Activated naive CD8-positive, alpha-beta T cell treated with anti-CD3 and anti-CD28 coated beads for 36 hours (primary cell): ENCODE measurements around the gene PLXNB2. TPM values are rescaled to one million over a fixed set of nuclear protein-coding genes. Genes with fewer than 3 reads are reported as not detected.
"Not testable (repeated sequence)": the region's sequence is repeated elsewhere in the genome, so short reads cannot be mapped to it uniquely, and the experiment has no call there.

ENCODE experiments used
- DNase-seq: peaks from one replicate; pipeline ENCODE4 v3.0.0; 2021
- H3K27ac Mint-ChIP-seq: one replicate; pipeline ENCODE4 v1.8.0; 2022; ENCODE audit warnings: mild to moderate bottlenecking, moderate library complexity, mixed read lengths
- H3K27me3 Mint-ChIP-seq: one replicate; pipeline ENCODE4 v1.8.0; 2022; ENCODE audit warnings: mild to moderate bottlenecking, mixed read lengths
- H3K36me3 Mint-ChIP-seq: one replicate; pipeline ENCODE4 v1.8.0; 2021; ENCODE audit warnings: mild to moderate bottlenecking, mixed read lengths
- H3K4me1 Mint-ChIP-seq: one replicate; pipeline ENCODE4 v1.8.0; 2021; ENCODE audit warnings: mixed read lengths
- H3K4me3 Mint-ChIP-seq: one replicate; pipeline ENCODE4 v1.8.0; 2022; ENCODE audit warnings: mild to moderate bottlenecking, moderate library complexity, mixed read lengths
- H3K9me3 Mint-ChIP-seq: one replicate; pipeline ENCODE4 v1.8.0; 2022; ENCODE audit warnings: mixed read lengths
- total RNA-seq, 2 experiments: library from RNA; stranded (reverse); gene quantifications; one replicate each; pipeline ENCODE4 v1.2.3, GENCODE V29; 2021

PLXNB2 gene
- total RNA-seq, 2 experiments from 2014 or later: 16.1 to 16.8 TPM

DNA sequence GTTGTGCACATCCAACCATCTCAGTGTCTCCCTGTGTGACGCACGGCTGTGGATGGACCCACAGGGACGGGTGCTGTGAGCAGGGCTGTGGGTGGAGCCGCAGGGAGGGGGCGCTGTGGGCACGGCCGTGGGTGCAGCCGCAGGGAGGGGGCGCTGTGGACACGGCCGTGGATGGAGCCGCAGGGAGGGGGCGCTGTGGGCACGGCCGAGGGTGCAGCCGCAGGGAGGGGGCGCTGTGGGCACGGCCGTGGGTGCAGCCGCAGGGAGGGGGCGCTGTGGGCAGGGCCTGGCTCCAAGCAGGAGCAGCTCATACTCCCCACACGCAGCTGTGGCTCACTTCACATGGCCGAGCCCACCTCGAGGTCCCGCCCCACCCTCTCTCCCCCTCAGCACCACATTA, 31.3 kb downstream of the PLXNB2 start:
- H3K4me1 Mint-ChIP-seq: peaks cover 2% of the 10 kb centered on the region
- H3K4me3 Mint-ChIP-seq: no peak overlapping the region
- H3K9me3 Mint-ChIP-seq: no peaks in the 10 kb centered on the region
- H3K27me3 Mint-ChIP-seq: peaks cover 15% of the 10 kb centered on the region
- peak; percentile 63 for DNase-seq
- H3K27ac Mint-ChIP-seq: no peak overlapping the region
- H3K36me3 Mint-ChIP-seq: peaks cover 3% of the 10 kb centered on the region

DNA sequence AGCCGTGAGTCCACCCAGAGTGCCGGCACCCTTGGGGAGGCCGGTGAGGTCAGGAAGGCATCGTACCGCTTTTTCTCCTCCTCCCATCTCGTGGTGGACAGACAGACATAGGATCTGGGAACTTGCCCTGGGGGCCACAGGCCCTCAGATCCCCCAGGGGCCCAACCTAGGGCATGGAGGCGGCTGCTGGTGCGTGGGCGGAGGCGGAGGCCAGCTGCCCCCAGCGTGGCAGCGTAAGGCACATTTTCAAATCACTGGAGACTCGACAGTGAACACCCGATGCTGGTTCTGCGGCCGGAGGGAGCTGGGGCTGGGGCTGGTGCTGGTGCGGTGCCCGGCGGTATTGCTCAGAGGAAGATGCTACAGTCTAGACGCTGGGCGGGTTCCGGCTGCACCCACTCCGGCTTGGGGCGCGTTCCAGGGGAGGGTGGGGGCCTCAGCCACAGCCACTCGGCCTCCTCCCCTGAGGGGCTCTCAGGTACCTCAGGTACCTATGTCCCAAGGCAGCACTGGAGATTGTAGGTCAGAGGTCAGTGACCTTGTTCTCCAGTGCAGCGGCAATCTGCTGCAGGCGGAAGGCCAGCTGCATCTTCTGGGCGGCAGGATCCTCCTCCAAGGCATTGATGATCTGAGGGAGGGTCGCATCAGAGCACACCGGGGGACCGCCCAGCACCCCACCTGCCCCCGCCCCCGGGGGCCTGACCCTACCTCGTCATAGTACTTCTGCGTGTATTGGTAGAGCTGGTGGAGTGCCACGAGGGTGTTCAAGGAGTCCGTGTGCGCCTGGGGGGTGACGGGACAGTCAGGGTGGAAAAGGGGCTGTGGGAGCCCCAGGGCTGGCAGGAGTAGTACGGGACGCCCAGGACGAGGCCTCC, 32.0 kb downstream of the PLXNB2 start:
- no peak overlapping the region for H3K4me3 Mint-ChIP-seq
- no peak for DNase-seq
- H3K27ac Mint-ChIP-seq: no peak overlapping the region
- H3K36me3 Mint-ChIP-seq: peaks cover 2% of the 10 kb centered on the region
- H3K4me1 Mint-ChIP-seq: peaks cover 2% of the 10 kb centered on the region
- no peaks in the 10 kb centered on the region for H3K9me3 Mint-ChIP-seq
- peaks cover 16% of the 10 kb centered on the region for H3K27me3 Mint-ChIP-seq

DNA sequence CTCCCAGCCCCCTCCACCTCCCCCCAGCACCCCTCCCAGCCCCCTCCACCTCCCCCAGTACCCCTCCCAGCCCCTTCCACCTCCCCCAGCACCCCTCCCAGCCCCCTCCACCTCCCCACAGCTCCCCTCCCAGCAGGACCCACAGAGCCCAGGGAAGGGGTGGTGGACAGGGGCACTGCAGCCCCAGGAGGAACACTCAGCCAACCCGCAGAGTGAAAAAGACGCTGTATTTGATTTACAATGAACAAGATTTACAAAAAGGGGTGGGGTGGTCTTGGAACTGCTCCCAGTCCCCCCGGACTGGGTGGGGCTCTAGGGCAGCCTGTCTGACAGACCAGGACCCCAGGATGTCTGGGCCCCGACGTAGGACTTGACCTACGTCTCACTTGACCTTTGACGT, 32.7 kb downstream of the PLXNB2 start:
- Mint-ChIP-seq H3K36me3 (peaks cover 2% of the 10 kb centered on the region), H3K4me1 (peaks cover 2% of the 10 kb centered on the region), H3K4me3 (no peak overlapping the region)

DNA sequence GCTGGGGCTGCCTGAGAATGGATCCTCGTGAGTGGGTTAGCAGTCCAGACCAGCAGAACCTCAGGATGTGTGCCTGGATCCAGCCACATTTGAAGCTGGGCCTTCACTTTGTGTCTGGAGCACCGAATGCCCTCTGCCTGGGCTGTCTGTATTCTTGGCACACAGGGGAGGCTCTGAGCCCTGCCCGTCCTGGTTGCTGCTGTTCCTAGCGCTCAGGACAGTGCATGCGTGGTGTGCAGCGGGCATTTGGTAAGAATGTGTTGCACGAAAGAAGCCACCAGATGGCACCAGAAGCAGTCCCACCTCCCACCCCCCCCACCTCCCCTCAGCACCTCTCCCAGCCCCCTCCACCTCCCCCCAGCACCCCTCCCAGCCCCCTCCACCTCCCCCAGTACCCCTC, 33.1 kb downstream of the PLXNB2 start:
- DNase-seq: peak; percentile 46
- Mint-ChIP-seq H3K27ac (no peak overlapping the region), H3K27me3 (peaks cover 16% of the 10 kb centered on the region)

More for the DNA sequence above, 32.7 kb downstream of the PLXNB2 start:
- no peak for DNase-seq
- Mint-ChIP-seq H3K27ac (no peak overlapping the region), H3K27me3 (peaks cover 16% of the 10 kb centered on the region), H3K9me3 (no peaks in the 10 kb centered on the region)

DNA sequence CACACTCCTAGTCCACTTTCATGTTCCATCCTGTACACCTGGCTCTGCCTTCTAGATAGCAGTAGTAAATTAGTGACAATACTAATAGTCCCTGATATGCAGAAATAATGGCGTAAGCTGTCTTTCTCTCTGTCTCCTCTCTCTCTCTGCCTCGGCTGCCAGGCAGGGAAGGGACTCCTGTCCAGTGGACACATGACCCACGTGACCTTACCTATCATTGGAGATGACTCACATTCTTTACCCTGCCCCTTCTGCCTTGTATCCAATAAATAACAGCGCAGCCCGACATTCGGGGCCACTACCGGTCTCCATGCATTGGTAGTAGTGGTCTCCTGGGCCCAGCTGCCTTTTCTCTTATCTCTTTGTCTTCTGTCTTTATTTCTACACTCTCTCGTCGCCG, 33.7 kb downstream of the PLXNB2 start:
- H3K27ac Mint-ChIP-seq, H3K4me1 Mint-ChIP-seq, H3K4me3 Mint-ChIP-seq, H3K9me3 Mint-ChIP-seq, DNase-seq, H3K36me3 Mint-ChIP-seq: not testable (repeated sequence)
- H3K27me3 Mint-ChIP-seq: peaks cover 16% of the 10 kb centered on the region

More for the DNA sequence above, 33.1 kb downstream of the PLXNB2 start:
- Mint-ChIP-seq H3K4me1 (peaks cover 3% of the 10 kb centered on the region), H3K36me3 (peaks cover 2% of the 10 kb centered on the region), H3K4me3 (no peak overlapping the region), H3K9me3 (no peaks in the 10 kb centered on the region)

DNA sequence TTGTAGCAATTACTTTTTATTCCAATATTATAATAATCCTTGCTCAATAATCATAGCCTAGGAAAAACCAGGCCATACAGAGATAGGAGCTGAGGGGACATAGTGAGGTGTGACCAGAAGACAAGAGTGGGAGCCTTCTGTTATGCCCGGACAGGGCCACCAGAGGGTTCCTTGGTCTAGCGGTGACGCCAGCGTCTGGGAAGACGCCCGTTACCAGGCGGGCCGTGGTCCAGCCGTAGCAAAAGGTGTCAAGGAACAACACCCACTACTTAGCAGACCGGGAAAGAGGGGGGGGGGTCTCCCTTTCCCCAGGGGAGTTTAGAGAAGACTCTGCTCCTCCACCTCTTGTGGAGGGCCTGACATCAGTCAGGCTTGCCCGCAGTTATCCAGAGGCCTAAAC, 34.1 kb downstream of the PLXNB2 start:
- H3K27me3 Mint-ChIP-seq: peaks cover 20% of the 10 kb centered on the region
- H3K36me3 Mint-ChIP-seq, H3K4me3 Mint-ChIP-seq, H3K9me3 Mint-ChIP-seq, DNase-seq, H3K4me1 Mint-ChIP-seq, H3K27ac Mint-ChIP-seq: not testable (repeated sequence)

DNA sequence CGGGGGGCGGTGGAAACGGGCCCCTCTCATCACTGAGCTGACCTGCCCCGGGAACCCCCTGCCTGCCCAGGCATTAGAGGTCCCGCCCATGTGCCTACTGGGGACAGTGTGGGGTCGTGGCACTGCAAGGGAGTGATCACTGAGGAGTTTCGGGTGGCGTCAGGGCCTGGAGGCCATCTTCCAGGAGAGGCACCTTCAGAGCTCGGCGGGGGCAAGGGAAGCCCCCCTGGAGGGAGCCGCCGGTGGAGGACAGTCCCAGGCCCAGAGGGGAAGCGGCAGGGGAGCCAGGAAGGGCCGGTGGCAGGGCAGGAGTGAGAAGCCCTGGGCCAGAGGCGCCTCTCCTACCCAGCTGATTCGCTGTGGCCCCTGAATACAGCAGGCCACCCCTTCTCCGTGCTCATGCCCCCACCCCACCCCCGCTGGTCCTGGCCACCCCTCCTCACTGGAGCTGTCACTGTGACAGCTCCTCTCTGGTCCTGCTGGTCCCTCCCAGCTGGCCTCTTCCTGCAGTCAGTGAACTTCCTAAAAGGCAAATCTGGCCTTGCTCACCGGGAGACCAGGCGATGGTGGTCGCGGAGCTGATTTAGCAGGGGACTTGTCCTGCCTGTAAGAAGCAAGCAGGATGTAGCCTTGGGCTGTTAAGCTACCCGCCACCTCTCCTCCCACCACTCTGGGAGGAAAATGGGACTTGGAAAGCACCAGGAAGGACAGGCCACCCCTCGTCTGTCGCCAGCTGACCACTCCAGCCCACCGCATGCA, 35.2 kb downstream of the PLXNB2 start:
- Mint-ChIP-seq H3K4me1 (peaks cover 9% of the 10 kb centered on the region), H3K27ac (no peak overlapping the region), H3K9me3 (no peaks in the 10 kb centered on the region), H3K27me3 (peaks cover 25% of the 10 kb centered on the region), H3K36me3 (peaks cover 2% of the 10 kb centered on the region), H3K4me3 (no peak overlapping the region)
- no peak for DNase-seq

DNA sequence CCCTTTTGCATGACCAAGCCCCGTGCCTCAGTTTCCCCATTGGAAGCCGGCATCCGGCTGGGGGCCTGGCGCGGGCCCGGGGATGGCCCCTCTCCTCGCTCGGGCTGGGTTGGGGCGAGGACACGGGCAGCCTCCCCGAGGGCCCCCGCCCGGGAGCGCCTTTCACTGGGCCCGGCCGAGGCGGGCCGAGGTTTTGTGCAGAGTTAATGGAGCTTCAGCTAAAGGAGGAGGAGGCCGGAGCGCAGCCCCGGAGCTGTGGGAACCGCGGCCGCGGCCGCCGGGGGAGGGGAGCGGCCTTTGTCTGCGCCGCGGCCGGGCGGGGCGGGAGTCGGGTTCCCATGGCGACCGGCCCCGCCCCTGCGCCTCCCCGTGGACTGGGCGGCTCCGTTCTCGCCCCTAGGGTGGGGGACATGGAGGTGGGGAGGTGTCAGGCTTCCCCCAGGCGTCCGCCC, 35.9 kb downstream of the PLXNB2 start:
- Mint-ChIP-seq H3K27ac (no peak overlapping the region), H3K4me1 (peaks cover 9% of the 10 kb centered on the region), H3K4me3 (no peak overlapping the region), H3K36me3 (peaks cover 2% of the 10 kb centered on the region), H3K9me3 (no peaks in the 10 kb centered on the region), H3K27me3 (peaks cover 25% of the 10 kb centered on the region)
- DNase-seq: peak; percentile 69

DNA sequence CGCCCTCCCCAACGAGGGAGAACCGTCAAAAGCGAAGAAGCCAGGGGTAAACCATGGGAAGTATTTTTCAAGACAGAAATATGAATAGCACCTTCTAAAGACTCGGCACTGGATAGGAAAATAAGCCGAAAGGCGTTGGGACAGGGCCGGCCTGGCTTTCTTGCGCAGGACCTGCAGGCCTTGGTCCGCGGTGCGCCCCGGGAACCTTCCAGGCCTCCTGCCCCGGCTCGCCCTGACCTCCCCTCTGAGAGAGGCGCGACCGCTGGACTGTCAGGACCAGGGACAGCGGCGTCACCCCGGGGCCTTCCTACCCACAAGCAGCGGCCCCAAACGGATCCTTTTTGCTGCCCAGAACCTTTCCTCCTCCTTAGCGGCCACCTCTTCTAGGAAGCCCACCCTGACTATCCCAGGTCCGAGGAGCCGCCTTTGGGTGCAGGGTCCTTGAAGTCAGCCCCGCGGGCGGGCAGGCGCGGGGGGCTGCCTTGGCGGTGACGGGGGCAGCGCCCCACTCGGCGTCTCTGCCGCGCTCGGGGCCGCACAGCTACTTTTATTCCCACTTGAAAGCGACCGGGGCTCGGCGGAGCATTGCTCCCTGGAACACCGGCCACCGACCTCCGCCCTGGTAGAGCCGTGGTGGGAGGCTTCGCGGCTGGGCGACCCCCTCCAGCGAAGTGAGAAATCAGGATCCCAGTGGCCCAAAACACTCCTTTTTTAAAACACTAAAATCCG, 36.6 kb downstream of the PLXNB2 start:
- Mint-ChIP-seq H3K9me3 (no peaks in the 10 kb centered on the region), H3K36me3 (peaks cover 2% of the 10 kb centered on the region), H3K27me3 (peaks cover 25% of the 10 kb centered on the region), H3K4me3 (peak overlapping the region; percentile 65), H3K27ac (no peak overlapping the region), H3K4me1 (peaks cover 9% of the 10 kb centered on the region)
- peak; percentile 67 for DNase-seq

DNA sequence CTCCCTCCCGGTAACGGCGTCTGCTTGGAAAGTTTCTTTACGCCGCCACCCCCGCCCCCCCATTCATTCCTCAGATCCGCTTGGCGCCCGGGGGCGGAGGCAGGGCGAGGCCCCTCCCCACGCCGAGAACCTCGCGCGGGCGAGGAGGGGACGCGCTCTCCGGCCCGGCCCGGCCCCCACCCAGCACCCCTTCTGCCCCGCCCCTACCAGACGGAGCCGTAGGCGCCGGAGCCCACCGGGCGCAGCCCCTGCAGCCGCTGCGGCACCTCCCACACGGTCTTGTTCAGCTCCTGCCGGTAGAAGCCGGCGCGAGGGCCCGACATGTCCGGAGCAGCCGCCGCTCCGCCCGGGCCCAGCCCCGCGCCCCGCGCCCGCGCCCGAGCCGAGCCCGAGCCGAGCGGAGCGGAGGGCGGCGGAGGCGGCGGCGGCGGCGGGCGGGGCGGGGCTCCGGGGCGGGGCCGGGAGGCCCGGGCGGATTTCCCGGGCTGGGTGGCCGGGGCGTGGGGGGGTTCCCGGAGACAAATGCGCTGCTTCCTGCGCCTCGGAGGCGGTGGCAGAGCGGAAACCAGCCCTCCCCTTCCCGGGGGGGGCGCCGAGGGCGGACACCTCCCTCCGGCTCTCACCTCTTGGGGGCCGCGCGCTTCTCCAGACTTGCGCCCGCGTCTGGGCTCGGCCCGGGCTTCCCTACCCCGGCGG, 37.3 kb downstream of the PLXNB2 start, which contains the start of gene MAPK11:
MAPK11 (minus strand) TSS at position 411 of the 696 bp plus-strand sequence; CDS start at position 323, 88 bp downstream.
- Mint-ChIP-seq H3K9me3 (no peaks in the 10 kb centered on the region), H3K27me3 (peaks cover 25% of the 10 kb centered on the region), H3K4me1 (peaks cover 9% of the 10 kb centered on the region), H3K36me3 (peaks cover 2% of the 10 kb centered on the region), H3K27ac (no peak within 1 kb of the TSS), H3K4me3 (peak within 1 kb of the TSS; percentile 67)
- DNase-seq: peak; percentile 72

DNA sequence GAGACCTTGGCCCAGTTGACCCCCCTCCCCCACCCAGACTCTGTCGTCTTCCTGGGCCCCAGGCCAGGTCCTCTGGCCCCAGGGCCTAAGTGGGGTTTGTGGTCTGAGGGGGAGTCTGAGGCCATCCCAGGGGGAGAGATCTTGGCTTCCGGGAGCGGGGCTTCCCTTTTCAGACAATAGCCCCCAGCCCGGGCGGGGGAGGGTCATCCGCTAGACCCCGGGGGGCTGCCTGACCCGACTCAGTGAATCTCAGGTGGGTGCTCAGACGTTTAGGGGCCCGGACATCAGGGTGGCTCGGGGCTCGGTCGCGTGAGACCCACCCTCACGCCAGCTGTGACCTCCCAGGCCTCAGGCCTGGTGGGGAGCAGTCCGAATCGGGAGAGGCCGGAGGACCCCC, 37.9 kb downstream of the PLXNB2 start:
- peak overlapping the region; percentile 67 for H3K4me3 Mint-ChIP-seq
- no peak for DNase-seq
- H3K9me3 Mint-ChIP-seq: no peaks in the 10 kb centered on the region
- peaks cover 2% of the 10 kb centered on the region for H3K36me3 Mint-ChIP-seq
- peaks cover 9% of the 10 kb centered on the region for H3K4me1 Mint-ChIP-seq
- H3K27me3 Mint-ChIP-seq: peaks cover 25% of the 10 kb centered on the region
- no peak overlapping the region for H3K27ac Mint-ChIP-seq

DNA sequence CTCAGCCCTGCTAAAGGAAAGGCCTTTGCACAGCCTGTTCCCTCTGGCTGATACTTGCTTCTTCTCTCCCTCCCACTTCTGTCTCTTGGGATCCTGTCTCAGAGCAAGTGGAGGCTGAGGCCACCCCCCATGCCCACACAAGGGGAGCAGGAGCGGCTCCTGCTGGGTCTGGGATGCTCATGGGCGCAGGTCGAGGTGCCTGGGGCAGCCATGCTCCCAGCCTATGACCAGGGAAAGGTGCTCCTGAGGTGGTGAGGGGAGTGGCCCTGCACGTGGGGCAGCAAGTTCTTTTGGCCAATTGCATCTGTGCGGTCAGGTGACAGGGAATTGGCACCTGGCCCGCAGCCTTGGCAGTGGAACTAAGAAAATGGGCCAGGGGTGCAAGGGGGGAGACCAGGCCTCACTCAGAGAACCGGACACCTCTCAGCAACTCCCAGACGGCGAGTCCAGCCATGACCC, 38.8 kb downstream of the PLXNB2 start:
- Mint-ChIP-seq H3K4me3 (no peak overlapping the region), H3K27ac (no peak overlapping the region), H3K27me3 (peaks cover 24% of the 10 kb centered on the region)

DNA sequence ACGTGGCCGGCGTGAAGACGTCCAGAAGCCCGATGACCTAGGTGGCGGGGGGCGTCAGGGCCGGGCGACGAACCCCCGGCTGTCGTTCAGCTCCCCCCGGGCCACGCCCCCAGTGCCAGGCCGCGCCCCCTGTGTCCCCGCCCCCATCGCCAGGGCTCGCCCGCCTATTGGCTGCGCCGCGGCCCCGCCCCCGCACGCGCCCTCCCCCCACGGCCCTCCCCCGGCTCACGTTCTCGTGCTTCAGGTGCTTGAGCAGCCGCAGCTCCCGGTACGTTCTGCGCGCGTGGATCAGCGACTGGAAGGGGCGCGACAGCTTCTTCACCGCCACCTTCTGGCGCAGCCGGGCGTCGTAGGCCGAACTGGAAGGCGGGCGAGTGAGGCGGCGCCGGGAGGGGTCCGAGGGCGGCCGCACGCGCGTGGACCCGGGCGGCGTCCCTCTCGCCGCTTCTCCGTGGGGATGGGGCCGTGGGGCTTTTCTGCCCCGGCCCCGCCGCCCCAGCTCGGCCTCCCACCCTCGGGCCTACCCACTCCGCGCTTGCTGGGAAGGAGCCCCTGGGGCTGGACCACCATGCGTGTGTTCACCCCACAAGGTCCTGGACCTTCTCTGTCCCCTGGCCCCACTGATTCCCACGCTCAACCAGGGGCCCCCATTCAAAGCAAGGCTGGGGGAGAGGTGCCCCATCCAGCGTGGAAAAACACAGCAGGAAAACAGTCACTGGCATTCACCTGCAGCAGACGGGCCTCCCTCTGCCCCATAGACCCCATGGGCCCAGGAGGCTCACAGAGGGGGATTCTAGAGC, 39.7 kb downstream of the PLXNB2 start:
- H3K4me1 Mint-ChIP-seq: peaks cover 7% of the 10 kb centered on the region
- H3K36me3 Mint-ChIP-seq: no peaks in the 10 kb centered on the region
- H3K9me3 Mint-ChIP-seq: no peaks in the 10 kb centered on the region
- DNase-seq: peak; percentile 64
- H3K27me3 Mint-ChIP-seq: peaks cover 25% of the 10 kb centered on the region
- H3K27ac Mint-ChIP-seq: no peak overlapping the region
- H3K4me3 Mint-ChIP-seq: no peak overlapping the region

More for the DNA sequence above, 38.8 kb downstream of the PLXNB2 start:
- Mint-ChIP-seq H3K36me3 (no peaks in the 10 kb centered on the region), H3K4me1 (peaks cover 7% of the 10 kb centered on the region), H3K9me3 (no peaks in the 10 kb centered on the region)
- DNase-seq: no peak
